ENCODE data around the gene AXIN1.
"Not testable (repeated sequence)": the region's sequence is repeated elsewhere in the genome, so short reads cannot be mapped to it uniquely, and the experiment has no call there.

Gene AXIN1

GRCh38 chr16:369866-370436 is 17.4 kb upstream of the AXIN1 start:
- no peak for DNase-seq (ENCODE audit: extremely low read depth in 1 of 2, low read depth in 1 of 2)

GRCh38 chr16:369275-369865 is 16.8 kb upstream of the AXIN1 start:
- DNase-seq (ENCODE audit: extremely low read depth in 1 of 2, low read depth in 1 of 2), result no peak

- DNase-seq (ENCODE audit: extremely low read depth in 1 of 2, low read depth in 1 of 2), result no peak
Observed at GRCh38 chr16:368388-369158, 16.1 kb upstream of the AXIN1 start.

GRCh38 chr16:367333-367903 is 14.9 kb upstream of the AXIN1 start:
- no peak for DNase-seq (ENCODE audit: extremely low read depth in 1 of 2, low read depth in 1 of 2)

- DNase-seq (ENCODE audit: extremely low read depth in 1 of 2, low read depth in 1 of 2), result no peak
Observed at GRCh38 chr16:366476-366875, 14.0 kb upstream of the AXIN1 start.

GRCh38 chr16:364595-365491 is 12.3 kb upstream of the AXIN1 start:
- no peak for DNase-seq (ENCODE audit: extremely low read depth in 1 of 2, low read depth in 1 of 2)

GRCh38 chr16:363766-364490 is 11.4 kb upstream of the AXIN1 start:
- no peak for DNase-seq (ENCODE audit: extremely low read depth in 1 of 2, low read depth in 1 of 2)

- no peak for DNase-seq (ENCODE audit: extremely low read depth in 1 of 2, low read depth in 1 of 2)
Observed at GRCh38 chr16:363110-363765, 10.7 kb upstream of the AXIN1 start.

GRCh38 chr16:362702-362999 is 10.1 kb upstream of the AXIN1 start:
- DNase-seq (ENCODE audit: extremely low read depth in 1 of 2, low read depth in 1 of 2), result not testable (repeated sequence)

GRCh38 chr16:361872-362701 is 9.6 kb upstream of the AXIN1 start:
- DNase-seq (ENCODE audit: extremely low read depth in 1 of 2, low read depth in 1 of 2), result peak in 1 of 2 donors; percentile 60

GRCh38 chr16:361341-361871 is 8.9 kb upstream of the AXIN1 start:
- DNase-seq (ENCODE audit: extremely low read depth in 1 of 2, low read depth in 1 of 2), result no peak

- no peak for DNase-seq (ENCODE audit: extremely low read depth in 1 of 2, low read depth in 1 of 2)
Observed at GRCh38 chr16:360698-361336, 8.3 kb upstream of the AXIN1 start.

- DNase-seq (ENCODE audit: extremely low read depth in 1 of 2, low read depth in 1 of 2), result no peak
Observed at GRCh38 chr16:359871-360697, 7.6 kb upstream of the AXIN1 start.

- DNase-seq (ENCODE audit: extremely low read depth in 1 of 2, low read depth in 1 of 2), result no peak
Observed at GRCh38 chr16:359067-359763, 6.7 kb upstream of the AXIN1 start.

GRCh38 chr16:356741-357140 is 4.2 kb upstream of the AXIN1 start:
- no peak for DNase-seq (ENCODE audit: extremely low read depth in 1 of 2, low read depth in 1 of 2)

GRCh38 chr16:354971-355461 is 2.5 kb upstream of the AXIN1 start:
- no peak for DNase-seq (ENCODE audit: extremely low read depth in 1 of 2, low read depth in 1 of 2)

All from stimulated activated CD8-positive, alpha-beta memory T cell treated with anti-CD3 and anti-CD28 coated beads, Interleukin-7, amount 100 ng/mL, for 48 hours (primary cell).